ENCODE data around the gene VAT1.

- TF ChIP-seq SRSF9 (IDR thresholded peaks at IDR 0.05; ENCODE audit: borderline replicate concordance, insufficient read depth, low read depth, low read length, poor library complexity, severe bottlenecking) (no peak), ZFYVE20 (CRISPR knock-in tag; IDR thresholded peaks at IDR 0.05; ENCODE audit: borderline replicate concordance, low read depth) (no peak), BCL6 (CRISPR knock-in tag; IDR thresholded peaks at IDR 0.05) (no peak), ZBTB40 (IDR thresholded peaks at IDR 0.05) (no peak), ZBTB40 (CRISPR knock-in tag; IDR thresholded peaks at IDR 0.05) (no peak), ZNF724P (CRISPR knock-in tag; IDR thresholded peaks at IDR 0.05; ENCODE audit: borderline replicate concordance) (no peak), POLR2A (IDR thresholded peaks at IDR 0.05; ENCODE audit: insufficient read depth in 1 of 2, low read depth in 2 of 2, low read length in 2 of 2) (no peak), POLR2AphosphoS5 (IDR thresholded peaks at IDR 0.05; ENCODE audit: low read depth, low read length) (no peak), ATF2 (CRISPR knock-in tag; IDR thresholded peaks at IDR 0.05) (no peak)
- TF ChIP-seq, protein P1, sequence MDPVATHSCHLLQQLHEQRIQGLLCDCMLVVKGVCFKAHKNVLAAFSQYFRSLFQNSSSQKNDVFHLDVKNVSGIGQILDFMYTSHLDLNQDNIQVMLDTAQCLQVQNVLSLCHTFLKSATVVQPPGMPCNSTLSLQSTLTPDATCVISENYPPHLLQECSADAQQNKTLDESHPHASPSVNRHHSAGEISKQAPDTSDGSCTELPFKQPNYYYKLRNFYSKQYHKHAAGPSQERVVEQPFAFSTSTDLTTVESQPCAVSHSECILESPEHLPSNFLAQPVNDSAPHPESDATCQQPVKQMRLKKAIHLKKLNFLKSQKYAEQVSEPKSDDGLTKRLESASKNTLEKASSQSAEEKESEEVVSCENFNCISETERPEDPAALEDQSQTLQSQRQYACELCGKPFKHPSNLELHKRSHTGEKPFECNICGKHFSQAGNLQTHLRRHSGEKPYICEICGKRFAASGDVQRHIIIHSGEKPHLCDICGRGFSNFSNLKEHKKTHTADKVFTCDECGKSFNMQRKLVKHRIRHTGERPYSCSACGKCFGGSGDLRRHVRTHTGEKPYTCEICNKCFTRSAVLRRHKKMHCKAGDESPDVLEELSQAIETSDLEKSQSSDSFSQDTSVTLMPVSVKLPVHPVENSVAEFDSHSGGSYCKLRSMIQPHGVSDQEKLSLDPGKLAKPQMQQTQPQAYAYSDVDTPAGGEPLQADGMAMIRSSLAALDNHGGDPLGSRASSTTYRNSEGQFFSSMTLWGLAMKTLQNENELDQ (CRISPR knock-in tag; IDR thresholded peaks at IDR 0.05; ENCODE audit: borderline replicate concordance) = no peak
Observed at GRCh38 chr17:43020030-43020621, 2.1 kb downstream of the VAT1 start.
